ENCODE results near the gene GPR3.

The GPR3 gene

GRCh38 chr1:27433706-27434105, 41.3 kb downstream of the GPR3 start:
- in situ Hi-C loops (cut with MboI; ENCODE audit: low pct_unique_long_range_greater_than_20kb, low sequenced_read_pairs, unreplicated experiment) = no loop called here
- no peak for DNase-seq (ENCODE audit: low spot score)
- no peak for TF ChIP-seq CTCF (IDR thresholded peaks at IDR 0.05; ENCODE audit: extremely low read depth, insufficient read depth, missing control alignments)

- TF ChIP-seq CTCF (IDR thresholded peaks at IDR 0.05; ENCODE audit: extremely low read depth, insufficient read depth, missing control alignments) = no peak
- no peak for DNase-seq (ENCODE audit: low spot score)
- in situ Hi-C loops (cut with MboI; ENCODE audit: low pct_unique_long_range_greater_than_20kb, low sequenced_read_pairs, unreplicated experiment) = no loop called here
Observed at GRCh38 chr1:27435566-27436203, 43.3 kb downstream of the GPR3 start.

- DNase-seq (ENCODE audit: low spot score) = no peak
- no peak for TF ChIP-seq CTCF (IDR thresholded peaks at IDR 0.05; ENCODE audit: extremely low read depth, insufficient read depth, missing control alignments)
- in situ Hi-C loops (cut with MboI; ENCODE audit: low pct_unique_long_range_greater_than_20kb, low sequenced_read_pairs, unreplicated experiment) = no loop called here
Observed at GRCh38 chr1:27436204-27437159, 44.1 kb downstream of the GPR3 start.

GRCh38 chr1:27438621-27439061, 46.2 kb downstream of the GPR3 start:
- in situ Hi-C loops (cut with MboI; ENCODE audit: low pct_unique_long_range_greater_than_20kb, low sequenced_read_pairs, unreplicated experiment) = no loop called here
- DNase-seq (ENCODE audit: low spot score) = no peak

GRCh38 chr1:27439150-27439549, 46.7 kb downstream of the GPR3 start:
- DNase-seq (ENCODE audit: low spot score) = no peak
- no peak for TF ChIP-seq CTCF (IDR thresholded peaks at IDR 0.05; ENCODE audit: extremely low read depth, insufficient read depth, missing control alignments)
- in situ Hi-C loops (cut with MboI; ENCODE audit: low pct_unique_long_range_greater_than_20kb, low sequenced_read_pairs, unreplicated experiment) = no loop called here

More at GRCh38 chr1:27438621-27439061, 46.2 kb downstream of the GPR3 start:
- no peak for TF ChIP-seq CTCF (IDR thresholded peaks at IDR 0.05; ENCODE audit: extremely low read depth, insufficient read depth, missing control alignments)

GRCh38 chr1:27444632-27445031, 52.2 kb downstream of the GPR3 start:
- no peak for DNase-seq (ENCODE audit: low spot score)
- in situ Hi-C loops (cut with MboI; ENCODE audit: low pct_unique_long_range_greater_than_20kb, low sequenced_read_pairs, unreplicated experiment) = no loop called here
- no peak for TF ChIP-seq CTCF (IDR thresholded peaks at IDR 0.05; ENCODE audit: extremely low read depth, insufficient read depth, missing control alignments)

Measured in GM13977 (cell line).